Lung (tissue), 12 donors: ENCODE results near the gene THUMPD1. TPM values are rescaled to one million over a fixed set of nuclear protein-coding genes. Genes with fewer than 3 reads are reported as not detected.

Source experiments
- ATAC-seq: fragments of 200-7000 bp; cut with Tn5 transposase; one replicate; pipeline ENCODE4 v1.9.1; 2020; ENCODE audit warnings: moderate number of reproducible peaks; ENCODE audit not compliant: insufficient read depth, low FRiP score
- DNase-seq, 3 donors: peaks; one replicate each; pipeline ENCODE4 v3.0.0-alpha.2; 2013 to 2017
- H3K27ac ChIP-seq, 2 donors: one replicate each; pipeline ENCODE4 v1.5.1; 2013; ENCODE audit warnings: mild to moderate bottlenecking in 2 of 2, moderate library complexity in 2 of 2, control low read depth in 1 of 2, inconsistent platforms in 1 of 2, low read depth in 1 of 2, low read length in 1 of 2
- H3K27me3 ChIP-seq, 3 donors: one replicate each; pipeline ENCODE4 v1.5.1; 2013; ENCODE audit warnings: low read length in 2 of 3; ENCODE audit not compliant: control insufficient read depth in 3 of 3, insufficient read depth in 3 of 3
- H3K36me3 ChIP-seq, 4 donors: one replicate each; pipeline ENCODE4 v1.5.1; 2013; ENCODE audit warnings: low read length in 4 of 4, mild to moderate bottlenecking in 1 of 4, moderate library complexity in 1 of 4; ENCODE audit not compliant: control insufficient read depth in 4 of 4, insufficient read depth in 4 of 4
- H3K4me1 ChIP-seq, 5 donors: one replicate each; pipeline ENCODE4 v1.5.1; 2013; ENCODE audit warnings: low read length in 5 of 5, mild to moderate bottlenecking in 2 of 5, moderate library complexity in 1 of 5; ENCODE audit not compliant: control insufficient read depth in 5 of 5, insufficient read depth in 5 of 5
- H3K4me3 ChIP-seq: one replicate; pipeline ENCODE4 v1.5.1; 2013; ENCODE audit warnings: mild to moderate bottlenecking, control low read depth, moderate library complexity
- H3K9ac ChIP-seq, 2 donors: one replicate each; pipeline ENCODE4 v1.5.1; 2013; ENCODE audit warnings: low read length in 2 of 2, control low read depth in 1 of 2; ENCODE audit not compliant: insufficient read depth in 1 of 2
- H3K9me3 ChIP-seq, 4 donors: one replicate each; pipeline ENCODE4 v1.5.1; 2013; ENCODE audit warnings: low read length in 3 of 4, mild to moderate bottlenecking in 1 of 4, moderate library complexity in 1 of 4; ENCODE audit not compliant: control insufficient read depth in 4 of 4, insufficient read depth in 3 of 4
- CTCF ChIP-seq: IDR thresholded peaks from 2 replicates; pipeline ENCODE4 v1.5.1; 2012; ENCODE audit warnings: mild to moderate bottlenecking; ENCODE audit errors: control extremely low read depth, extremely low read depth
- WGBS, 2 donors: extraction: QIAGEN DNeasy Blood & Tissue Kit; methylation state at CpG; one replicate each; pipeline ENCODE4 v1.1.7; 2013; 5-methylcytosine and 5-hydroxymethylcytosine counted together
- polyA plus RNA-seq, 2 donors: library from polyadenylated mRNA; stranded (reverse); fragments of 200-250 nt; gene quantifications; one replicate each; pipeline ENCODE4 v1.2.1, GENCODE V29; 2013
- total RNA-seq, 2 donors: library from RNA; depleted of rRNA in 1 of 2; stranded (reverse); fragments of >200 nt in 1 of 2; gene quantifications; one replicate each; pipeline ENCODE4 v1.2.1, GENCODE V29; 2014 to 2021
- donor health status: control.
- donor health status: control.
- donor health status: Bipolar disorder and iron deficiency.
- donor health status: healthy.
- donor health status: DM: yes; HTN: yes; CAD: no.

The THUMPD1 gene
- total and polyA plus RNA-seq, 4 donors, result 16.2 to 64.1 (median 26.4) TPM

- Histone ChIP-seq H3K9ac (no peak overlapping the region), H3K27me3 (no peaks in the 10 kb centered on the region), H3K36me3 (peaks cover 16 to 27% (median 19%) of the 10 kb centered on the region in 4 donors), H3K9me3 (no peaks in the 10 kb centered on the region), H3K4me1 (peaks cover 0 to 13% (median 7%) of the 10 kb centered on the region in 5 donors), H3K4me3 (no peak overlapping the region), H3K27ac (no peak overlapping the region)
- DNase-seq, result no peak
- no peak for TF ChIP-seq CTCF
- no peak for ATAC-seq
- WGBS, 2 donors, result 81 to 83% methylated on average over 1 of the region's 1 CpG
Measured at GRCh38 chr16:20735490-20735889, 6.1 kb downstream of the THUMPD1 start.

- no peak overlapping the region for H3K27ac ChIP-seq
- DNase-seq, result no peak
Measured at GRCh38 chr16:20734782-20735181, 6.8 kb downstream of the THUMPD1 start.

GRCh38 chr16:20734056-20734455, 7.6 kb downstream of the THUMPD1 start:
- Histone ChIP-seq H3K36me3 (peaks cover 15 to 27% (median 19%) of the 10 kb centered on the region in 4 donors), H3K4me3 (no peak overlapping the region), H3K4me1 (peaks cover 0 to 6% (median 0%) of the 10 kb centered on the region in 5 donors), H3K27me3 (no peaks in the 10 kb centered on the region), H3K9ac (no peak overlapping the region), H3K9me3 (no peaks in the 10 kb centered on the region), H3K27ac (no peak overlapping the region)
- no peak for TF ChIP-seq CTCF
- WGBS, 2 donors, result 61 to 66% methylated on average over 3 of the region's 3 CpGs
- DNase-seq, result no peak
- no peak for ATAC-seq

More at GRCh38 chr16:20734782-20735181, 6.8 kb downstream of the THUMPD1 start:
- H3K36me3 ChIP-seq, result peaks cover 15 to 27% (median 19%) of the 10 kb centered on the region in 4 donors
- TF ChIP-seq CTCF, result no peak
- H3K4me3 ChIP-seq, result no peak overlapping the region
- peaks cover 0 to 6% (median 0%) of the 10 kb centered on the region in 5 donors for H3K4me1 ChIP-seq
- WGBS, 2 donors, result 43 to 65% methylated on average over 3 of the region's 3 CpGs
- ATAC-seq, result no peak
- no peaks in the 10 kb centered on the region for H3K27me3 ChIP-seq
- H3K9me3 ChIP-seq, result no peaks in the 10 kb centered on the region
- no peak overlapping the region for H3K9ac ChIP-seq

- Histone ChIP-seq H3K4me3 (no peak overlapping the region), H3K4me1 (no peaks in the 10 kb centered on the region), H3K9me3 (no peaks in the 10 kb centered on the region), H3K27ac (no peak overlapping the region), H3K9ac (no peak overlapping the region), H3K36me3 (peaks cover 0 to 2% (median 0%) of the 10 kb centered on the region in 4 donors), H3K27me3 (no peaks in the 10 kb centered on the region)
- no peak for DNase-seq
- ATAC-seq, result no peak
- TF ChIP-seq CTCF, result no peak
- 71 to 82% methylated on average over 3 of the region's 3 CpGs for WGBS, 2 donors
Measured at GRCh38 chr16:20729141-20729540, 12.5 kb downstream of the THUMPD1 start.
